GM10248 (cell line): ENCODE measurements around the gene BCL3.
A peak's percentile ranks its signal among the peaks of the same experiment; 100 is the strongest.

Source experiments
- CTCF ChIA-PET: fragments of 300-600 bp; sonication (Branson Sonifier 250); formaldehyde crosslinking; extraction: SDS; loops from one replicate; lab custom pipeline; 2021; ENCODE audit warnings: antibody characterized with exemption; lab: Yijun Ruan, JAX
- POLR2A ChIA-PET: fragments of 350-650 bp; sonication (Branson Sonifier 250); formaldehyde crosslinking; extraction: SDS; loops from one replicate; lab custom pipeline; 2020; ENCODE audit warnings: antibody characterized with exemption; lab: Yijun Ruan, JAX
- DNase-seq: peaks from one replicate; pipeline ENCODE4 v3.0.0; 2012; ENCODE audit errors: extremely low spot score
- TF ChIP-seq, protein P1 (sequence below): IDR thresholded peaks from 2 replicates; pipeline ENCODE4 v1.5.1; 2012; ENCODE audit warnings: mild to moderate bottlenecking, low read depth; ENCODE audit errors: extremely low read depth, missing control alignments, control extremely low read depth

The BCL3 gene

GRCh38 chr19:44753932-44754749 is 5.6 kb downstream of the BCL3 start:
- ChIA-PET POLR2A (interaction anchor here (0.5 to 1.4 kb wide), 3 partner anchors 10 to 267 kb away, joined by 4 to 10 read pairs (median 4); no protein-coding TSS in a partner anchor), CTCF (interaction anchor here (1.1 to 6.0 kb wide), 5 partner anchors 12 to 66 kb away, joined by 3 to 57 read pairs (median 9); no protein-coding TSS in a partner anchor)
- TF ChIP-seq, protein P1, sequence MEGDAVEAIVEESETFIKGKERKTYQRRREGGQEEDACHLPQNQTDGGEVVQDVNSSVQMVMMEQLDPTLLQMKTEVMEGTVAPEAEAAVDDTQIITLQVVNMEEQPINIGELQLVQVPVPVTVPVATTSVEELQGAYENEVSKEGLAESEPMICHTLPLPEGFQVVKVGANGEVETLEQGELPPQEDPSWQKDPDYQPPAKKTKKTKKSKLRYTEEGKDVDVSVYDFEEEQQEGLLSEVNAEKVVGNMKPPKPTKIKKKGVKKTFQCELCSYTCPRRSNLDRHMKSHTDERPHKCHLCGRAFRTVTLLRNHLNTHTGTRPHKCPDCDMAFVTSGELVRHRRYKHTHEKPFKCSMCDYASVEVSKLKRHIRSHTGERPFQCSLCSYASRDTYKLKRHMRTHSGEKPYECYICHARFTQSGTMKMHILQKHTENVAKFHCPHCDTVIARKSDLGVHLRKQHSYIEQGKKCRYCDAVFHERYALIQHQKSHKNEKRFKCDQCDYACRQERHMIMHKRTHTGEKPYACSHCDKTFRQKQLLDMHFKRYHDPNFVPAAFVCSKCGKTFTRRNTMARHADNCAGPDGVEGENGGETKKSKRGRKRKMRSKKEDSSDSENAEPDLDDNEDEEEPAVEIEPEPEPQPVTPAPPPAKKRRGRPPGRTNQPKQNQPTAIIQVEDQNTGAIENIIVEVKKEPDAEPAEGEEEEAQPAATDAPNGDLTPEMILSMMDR, result no peak
- DNase-seq, result peak; percentile 81

DNA sequence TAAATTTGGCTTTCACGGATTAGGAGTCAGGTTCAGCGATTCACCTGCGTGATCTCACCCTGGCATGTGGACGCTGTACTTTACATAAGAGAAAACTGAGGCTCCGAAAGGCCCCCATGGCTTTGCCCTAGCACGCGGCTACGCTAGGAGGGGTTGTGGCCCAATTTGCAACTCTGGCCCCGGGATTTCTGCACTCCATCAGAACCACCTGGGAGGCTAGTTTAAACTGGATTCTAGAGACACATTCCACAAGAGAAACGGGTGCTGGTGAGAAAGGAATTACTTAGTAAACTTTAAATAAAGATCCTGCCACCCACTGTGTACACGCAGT is 6.2 kb downstream of the BCL3 start:
- TF ChIP-seq, protein P1, result no peak
- CTCF ChIA-PET, result interaction anchor here (0.9 to 6.0 kb wide), 5 partner anchors 12 to 97 kb away, joined by 3 to 57 read pairs (median 9); no protein-coding TSS in a partner anchor
- no peak for DNase-seq
- POLR2A ChIA-PET, result interaction anchor here (0.5 to 1.4 kb wide), 2 partner anchors 18 to 266 kb away, joined by 4 read pairs; no protein-coding TSS in a partner anchor

DNA sequence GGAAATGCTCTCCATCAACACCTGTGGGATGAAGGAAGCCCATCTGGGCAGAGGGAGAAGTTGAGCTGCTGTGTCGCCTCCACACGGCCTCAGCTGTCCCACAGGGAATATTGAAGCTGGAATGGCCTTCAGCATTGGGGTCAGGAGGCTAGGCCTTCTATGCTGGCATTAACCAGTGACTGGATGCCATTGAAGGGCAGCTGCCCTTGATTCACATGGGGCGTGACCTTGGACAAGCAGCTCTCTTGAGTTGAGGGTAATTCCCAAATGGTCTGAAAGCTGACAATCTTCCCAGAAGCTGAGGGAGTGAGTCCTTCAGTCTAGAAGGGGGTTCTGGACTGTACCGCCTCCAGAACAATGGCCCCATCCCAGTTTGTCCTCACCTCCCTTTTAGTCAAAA is 6.7 kb downstream of the BCL3 start:
- ChIA-PET CTCF (interaction anchor here (0.8 to 4.8 kb wide), 5 partner anchors 16 to 98 kb away, joined by 3 to 40 read pairs (median 4); no protein-coding TSS in a partner anchor), POLR2A (no interaction called here)
- no peak for DNase-seq
- TF ChIP-seq, protein P1, result no peak

GRCh38 chr19:44756089-44756562 is 7.6 kb downstream of the BCL3 start:
- TF ChIP-seq, protein P1, result no peak
- POLR2A ChIA-PET, result no interaction called here
- DNase-seq, result no peak
- CTCF ChIA-PET, result interaction anchor here (1.2 to 4.8 kb wide), 2 partner anchors 15 to 28 kb away, joined by 4 to 40 read pairs; no protein-coding TSS in a partner anchor

DNA sequence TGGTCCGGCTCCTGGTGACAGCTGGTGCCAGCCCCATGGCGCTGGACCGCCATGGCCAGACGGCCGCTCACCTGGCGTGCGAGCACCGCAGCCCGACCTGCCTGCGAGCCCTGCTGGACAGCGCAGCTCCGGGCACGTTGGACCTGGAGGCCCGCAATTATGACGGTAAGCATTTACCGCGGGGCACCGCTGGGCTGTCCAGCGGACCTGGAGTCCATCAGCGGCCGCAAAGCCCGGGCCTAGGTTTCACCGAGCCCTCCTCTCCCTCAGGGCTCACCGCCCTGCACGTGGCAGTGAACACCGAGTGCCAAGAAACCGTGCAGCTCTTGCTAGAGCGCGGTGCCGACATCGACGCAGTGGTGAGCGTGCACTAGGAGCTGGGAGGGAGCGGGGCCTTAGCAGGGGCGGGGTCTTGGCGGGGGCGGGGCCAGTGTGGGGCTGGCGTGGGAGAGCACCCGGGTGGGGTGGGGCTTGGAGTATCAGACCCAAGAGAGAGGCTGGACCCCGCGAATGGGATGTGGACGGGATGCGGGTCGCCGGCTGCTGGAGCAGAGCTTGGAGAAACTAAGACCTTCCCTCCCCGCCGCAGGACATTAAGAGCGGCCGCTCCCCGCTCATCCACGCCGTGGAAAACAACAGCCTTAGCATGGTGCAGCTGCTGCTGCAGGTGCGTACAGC is 8.7 kb downstream of the BCL3 start:
- TF ChIP-seq, protein P1, result no peak
- CTCF ChIA-PET, result interaction anchor here (1.1 to 1.2 kb wide), 4 partner anchors 9 to 33 kb away, joined by 3 to 6 read pairs (median 4); no protein-coding TSS in a partner anchor
- DNase-seq, result no peak
- POLR2A ChIA-PET, result interaction anchor here (0.8 kb wide), 1 partner anchor 9 kb away, joined by 3 read pairs; no protein-coding TSS in a partner anchor
